Erythroblast (primary cell): ENCODE measurements around the gene NRL.
A peak's percentile ranks its signal among the peaks of the same experiment; 100 is the strongest.

Source experiments
- DNase-seq, 2 experiments: peaks; one replicate each; lab custom pipeline; 2025; lab: John Stamatoyannopoulos, UW
- GATA1 ChIP-seq: IDR thresholded peaks from 2 replicates; pipeline ENCODE4 v1.6.1; 2011; ENCODE audit warnings: low read depth, mild to moderate bottlenecking, control low read depth, low read length, moderate library complexity
- POLR2A ChIP-seq: IDR thresholded peaks from 2 replicates; pipeline ENCODE4 v1.6.1; 2011; ENCODE audit warnings: mild to moderate bottlenecking, low read length

NRL gene

DNA sequence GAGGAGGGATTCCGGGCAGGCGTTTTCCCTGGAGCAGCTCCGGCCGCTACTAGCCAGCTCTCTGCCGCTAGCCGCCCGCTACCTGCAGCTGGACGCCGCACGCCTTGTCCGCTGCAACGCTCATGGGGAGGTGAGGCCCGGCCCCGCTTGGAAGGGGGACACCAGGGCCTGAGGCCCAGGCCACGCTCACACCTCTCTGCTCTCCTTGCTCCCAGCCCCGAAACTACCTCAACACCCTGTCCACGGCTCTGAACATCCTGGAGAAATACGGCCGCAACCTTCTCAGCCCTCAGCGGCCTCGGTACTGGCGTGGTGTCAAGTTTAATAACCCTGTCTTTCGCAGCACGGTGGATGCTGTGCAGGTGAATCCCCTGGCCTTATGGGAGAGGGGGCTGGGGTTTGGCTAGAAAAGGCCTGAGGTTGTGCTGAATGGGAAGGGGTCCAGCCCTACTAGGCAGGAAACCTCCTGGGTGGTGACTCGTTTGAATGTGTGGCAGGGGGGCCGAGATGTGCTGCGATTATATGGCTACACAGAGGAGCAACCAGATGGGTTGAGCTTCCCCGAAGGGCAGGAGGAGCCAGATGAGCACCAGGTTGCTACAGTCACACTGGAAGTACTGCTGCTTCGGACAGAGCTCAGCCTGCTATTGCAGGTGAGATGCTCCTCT is 33.1 kb upstream of the NRL start:
- TF ChIP-seq GATA1: no peak
- TF ChIP-seq POLR2A: no peak
- peak in 1 of 2 experiments; percentile 64 for DNase-seq

- TF ChIP-seq GATA1: no peak
- peak; percentile 54 for TF ChIP-seq POLR2A
- peak; percentile 98 for DNase-seq
These were observed 32.4 kb upstream of the NRL start, which contains the start of gene RNF31 for GRCh38 chr14:24146978-24147760. Gene RNF31 (plus strand): TSS chr14:24147498. CDS start chr14:24147699, 201 bp downstream.

DNA sequence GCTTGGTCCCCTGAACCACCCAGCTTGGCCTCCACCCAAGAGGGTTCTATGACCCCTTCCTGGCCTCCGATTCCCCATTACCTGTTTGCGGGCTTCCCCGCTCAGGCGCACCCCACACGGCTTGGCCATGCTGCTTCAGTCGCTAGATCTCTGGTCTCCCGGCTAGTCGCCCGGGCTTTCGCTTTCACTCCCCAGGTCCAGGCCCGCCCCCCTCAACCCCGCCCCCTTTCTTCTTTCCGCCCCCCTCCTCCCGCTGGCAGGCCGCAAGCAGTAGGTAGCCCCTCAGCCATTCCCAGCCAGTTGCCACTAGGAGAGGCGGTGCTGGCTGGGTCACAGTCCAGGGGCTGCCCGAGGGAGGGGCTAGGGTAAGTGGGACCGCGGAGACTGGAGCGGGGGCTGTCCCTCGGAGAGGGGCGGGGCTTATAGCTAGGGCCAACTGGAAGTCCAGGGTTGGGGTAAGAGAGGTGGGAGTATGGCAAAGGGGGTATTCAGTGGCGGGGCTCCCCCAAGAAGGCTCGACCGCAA is 31.8 kb upstream of the NRL start, which contains the start of gene PSME2:
Gene PSME2 (minus strand): TSS at position 158 of the 525 bp plus-strand sequence. CDS start 29 bp downstream, at position 129.
- DNase-seq: peak; percentile 89 to 90
- no peak for TF ChIP-seq POLR2A
- no peak for TF ChIP-seq GATA1

DNA sequence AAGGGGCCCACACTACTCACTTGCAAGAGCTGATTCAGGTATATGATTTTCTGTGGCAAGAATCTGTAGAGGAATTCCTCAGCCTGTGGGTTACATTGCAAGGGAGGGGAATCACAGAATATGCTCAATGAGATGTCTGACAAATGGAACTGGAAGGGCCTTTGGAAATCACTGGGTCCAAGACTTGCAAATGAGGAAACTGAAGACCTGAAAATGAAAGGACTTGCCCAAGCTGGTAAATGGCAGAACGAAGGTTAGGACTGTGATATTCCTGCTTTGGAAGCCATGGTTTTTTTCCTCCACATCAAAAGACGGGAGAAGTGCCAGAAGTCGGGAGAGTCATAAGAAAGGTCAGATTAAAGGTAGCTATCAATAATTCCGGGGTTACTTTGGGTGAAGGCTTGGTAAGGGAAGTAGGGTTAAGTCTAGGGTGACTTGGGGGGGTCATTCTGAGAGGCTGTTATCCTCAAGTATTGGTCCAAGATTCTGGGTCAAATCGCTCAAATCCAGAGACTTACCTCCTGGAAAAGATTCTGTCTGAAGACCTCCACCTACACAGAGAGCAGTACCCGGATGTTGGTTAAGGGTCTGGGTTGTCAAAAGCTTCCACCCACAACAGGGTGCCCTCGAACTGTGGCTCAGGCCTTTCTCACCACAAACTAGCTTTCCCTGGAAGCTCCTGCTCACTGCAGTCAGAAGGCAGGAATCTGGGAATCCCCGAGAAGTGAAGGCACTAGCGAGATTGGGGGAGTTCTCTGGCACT is 31.1 kb upstream of the NRL start:
- TF ChIP-seq GATA1 (no peak), POLR2A (no peak)
- no peak for DNase-seq

- no peak for DNase-seq
- TF ChIP-seq GATA1 (no peak), POLR2A (no peak)
These were observed 30.5 kb upstream of the NRL start for GRCh38 chr14:24145219-24145618.

DNA sequence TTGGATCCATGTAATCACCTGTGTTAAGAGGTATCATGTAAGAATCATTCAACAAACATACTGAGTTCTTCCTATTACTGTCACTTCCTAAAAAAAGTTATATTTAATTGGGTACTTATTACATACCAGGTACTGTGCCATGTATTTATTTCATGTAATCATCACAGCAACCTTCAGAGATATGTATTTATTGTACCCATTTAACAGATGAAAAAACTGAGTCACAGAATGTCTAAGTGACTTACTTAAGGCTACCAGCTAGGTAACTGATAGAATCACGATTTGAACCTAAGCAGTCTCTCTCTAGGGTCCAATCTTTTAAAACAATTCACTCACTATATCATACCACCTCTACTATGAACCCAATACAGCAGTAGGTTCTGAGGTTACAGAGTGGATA is 29.7 kb upstream of the NRL start:
- TF ChIP-seq POLR2A: no peak
- TF ChIP-seq GATA1: no peak
- DNase-seq: no peak

DNA sequence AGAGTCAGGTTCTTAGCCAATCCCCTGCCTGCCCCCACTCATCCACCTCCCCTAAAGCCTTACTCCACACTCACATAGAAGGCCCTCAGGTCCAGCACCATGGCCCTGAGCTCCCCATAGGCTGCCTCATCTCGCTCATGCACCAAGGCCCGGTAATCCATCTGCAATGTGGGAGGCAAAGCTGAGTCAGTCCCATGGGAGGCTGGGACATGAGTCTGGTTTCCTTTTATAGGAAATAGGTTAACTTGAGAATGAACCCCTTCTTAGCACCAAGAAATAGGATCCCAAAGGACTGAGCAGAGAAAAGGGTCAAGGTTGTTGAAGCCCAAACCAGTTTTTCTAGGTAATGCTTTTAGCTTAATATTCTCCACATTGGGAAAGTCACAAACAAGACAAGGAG is 28.8 kb upstream of the NRL start:
- TF ChIP-seq POLR2A (no peak), GATA1 (no peak)
- no peak for DNase-seq

DNA sequence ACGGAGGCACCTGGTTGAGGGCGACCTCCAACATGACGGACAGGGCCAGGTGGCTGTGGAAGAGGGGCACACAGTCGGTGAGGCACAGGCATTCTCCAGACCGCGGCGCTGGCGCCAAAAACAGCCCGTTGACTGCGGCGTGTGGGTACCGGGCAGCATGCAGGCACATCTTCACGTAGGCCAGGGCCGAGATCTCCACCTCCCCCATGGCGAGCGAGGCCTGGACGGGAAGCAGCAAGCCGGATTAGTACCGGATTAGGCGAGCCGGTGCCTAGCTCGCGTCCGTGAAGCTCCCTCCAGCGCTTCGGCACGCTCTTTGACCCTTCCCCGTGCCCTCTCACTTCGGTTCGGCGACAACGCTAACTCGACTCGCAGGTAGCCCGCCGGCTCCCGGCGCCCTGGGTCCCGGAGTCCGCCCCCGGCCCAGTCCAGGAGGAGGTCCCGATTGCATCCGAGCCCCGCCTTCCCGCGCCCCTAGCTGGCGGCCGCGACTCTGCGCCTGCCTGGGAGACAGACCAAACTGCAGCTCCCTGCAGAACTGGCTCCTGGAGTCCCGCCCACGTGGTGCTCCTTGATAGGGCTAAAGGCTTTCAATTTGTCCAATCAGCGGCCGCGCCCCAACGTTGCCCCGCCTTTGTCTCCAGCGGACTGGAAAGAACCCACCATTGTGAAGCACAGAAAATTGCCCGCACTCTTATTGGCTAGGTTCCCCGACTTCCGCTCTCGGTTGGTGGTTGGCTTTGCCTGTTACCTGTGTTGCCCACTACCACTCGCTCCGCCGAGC is 26.5 kb upstream of the NRL start, which contains the start of gene EMC9:
Gene EMC9 (minus strand): TSS at position 495 of the 784 bp plus-strand sequence. CDS start 287 bp downstream, at position 208.
- peak; percentile 99 for DNase-seq
- TF ChIP-seq GATA1 (no peak), POLR2A (peak; percentile 89)

- TF ChIP-seq GATA1: no peak
- no peak for DNase-seq
These were observed 24.7 kb upstream of the NRL start for GRCh38 chr14:24139272-24139934.

DNA sequence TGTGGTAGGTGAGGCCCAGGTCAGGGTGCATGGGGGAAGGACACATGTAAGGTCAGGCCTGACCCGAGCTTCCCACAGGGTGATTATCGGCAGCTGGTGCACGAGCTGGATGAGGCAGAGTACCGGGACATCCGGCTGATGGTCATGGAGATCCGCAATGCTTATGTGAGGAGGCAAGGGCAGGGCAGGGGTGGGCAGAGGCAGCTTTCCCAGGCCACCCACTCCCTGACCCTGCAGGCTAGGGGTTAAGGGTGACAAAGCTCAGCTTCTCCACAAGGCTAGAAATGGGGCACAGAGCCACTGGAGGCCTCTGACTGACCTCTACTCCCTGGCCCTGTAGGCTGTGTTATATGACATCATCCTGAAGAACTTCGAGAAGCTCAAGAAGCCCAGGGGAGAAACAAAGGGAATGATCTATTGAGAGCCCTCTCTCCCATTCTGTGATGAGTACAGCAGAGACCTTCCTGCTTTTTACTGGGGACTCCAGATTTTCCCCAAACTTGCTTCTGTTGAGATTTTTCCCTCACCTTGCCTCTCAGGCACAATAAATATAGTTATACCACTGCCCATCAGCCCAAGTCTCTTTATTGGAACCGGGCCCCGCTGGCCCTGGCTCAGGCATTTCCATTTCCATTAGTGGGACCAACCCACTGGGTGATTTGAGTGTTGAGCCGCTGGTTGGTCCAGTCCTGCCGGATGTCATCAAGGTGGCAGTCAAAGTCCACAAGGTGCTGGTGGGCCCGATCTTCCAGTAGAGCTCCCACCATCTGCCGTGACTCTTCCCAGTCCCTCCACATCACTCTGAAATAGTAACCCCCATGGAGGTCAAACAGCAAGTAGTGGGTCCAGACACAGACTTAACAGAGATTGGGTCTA is 23.9 kb upstream of the NRL start:
- DNase-seq: no peak
- TF ChIP-seq GATA1 (no peak), POLR2A (no peak)
